Endothelial cell (in vitro differentiated cells): Measurements from ENCODE around the gene ELAVL2. TPM values are rescaled to one million over a fixed set of nuclear protein-coding genes. Genes with fewer than 3 reads are reported as not detected.

Experiments
- DNase-seq: peaks from one replicate; pipeline ENCODE4 v3.0.0; 2021; ENCODE audit warnings: low spot score
- H3K27ac Mint-ChIP-seq: one replicate; pipeline ENCODE4 v1.8.0; 2021; ENCODE audit warnings: mixed read lengths, inconsistent platforms; ENCODE audit not compliant: unreplicated experiment
- H3K27me3 Mint-ChIP-seq: one replicate; pipeline ENCODE4 v1.8.0; 2021; ENCODE audit warnings: mild to moderate bottlenecking, moderate library complexity, mixed read lengths, inconsistent platforms; ENCODE audit not compliant: unreplicated experiment
- H3K36me3 Mint-ChIP-seq: one replicate; pipeline ENCODE4 v1.8.0; 2021; ENCODE audit warnings: mild to moderate bottlenecking, low read depth, mixed read lengths, inconsistent platforms; ENCODE audit not compliant: unreplicated experiment
- H3K4me1 Mint-ChIP-seq: one replicate; pipeline ENCODE4 v1.8.0; 2021; ENCODE audit warnings: mild to moderate bottlenecking, mixed read lengths, inconsistent platforms; ENCODE audit not compliant: unreplicated experiment
- H3K4me3 Mint-ChIP-seq: one replicate; pipeline ENCODE4 v1.8.0; 2021; ENCODE audit warnings: mild to moderate bottlenecking, mixed read lengths, inconsistent platforms; ENCODE audit not compliant: unreplicated experiment
- H3K9me3 Mint-ChIP-seq: one replicate; pipeline ENCODE4 v1.8.0; 2021; ENCODE audit warnings: mixed read lengths, inconsistent platforms; ENCODE audit not compliant: unreplicated experiment
- total RNA-seq: library from RNA; stranded (reverse); fragmentation: NEBNext Ultra II Directional; extraction: Animal tissue kit (Norgen Biotek cat#: 25700); gene quantifications from one replicate; pipeline ENCODE4 v1.2.1, GENCODE V29; 2021; ENCODE audit not compliant: unreplicated experiment
- TF ChIP-seq, protein P1 (sequence below): fragments of 200-600 bp; sonication (generic); IDR thresholded peaks from one replicate; pipeline ENCODE4 v1.5.0; 2021; ENCODE audit warnings: antibody characterized with exemption; ENCODE audit not compliant: unreplicated experiment

The ELAVL2 gene
- total RNA-seq, 1 donor from 2014 or later, result 10.3 TPM

- no peaks in the 10 kb centered on the region for H3K9me3 Mint-ChIP-seq
- peak overlapping the region; percentile 90 for H3K27ac Mint-ChIP-seq
- H3K4me3 Mint-ChIP-seq, result peak overlapping the region; percentile 95
- DNase-seq, result peak; percentile 54
- H3K27me3 Mint-ChIP-seq, result peaks cover 7% of the 10 kb centered on the region
- no peaks in the 10 kb centered on the region for H3K36me3 Mint-ChIP-seq
- TF ChIP-seq, protein P1, sequence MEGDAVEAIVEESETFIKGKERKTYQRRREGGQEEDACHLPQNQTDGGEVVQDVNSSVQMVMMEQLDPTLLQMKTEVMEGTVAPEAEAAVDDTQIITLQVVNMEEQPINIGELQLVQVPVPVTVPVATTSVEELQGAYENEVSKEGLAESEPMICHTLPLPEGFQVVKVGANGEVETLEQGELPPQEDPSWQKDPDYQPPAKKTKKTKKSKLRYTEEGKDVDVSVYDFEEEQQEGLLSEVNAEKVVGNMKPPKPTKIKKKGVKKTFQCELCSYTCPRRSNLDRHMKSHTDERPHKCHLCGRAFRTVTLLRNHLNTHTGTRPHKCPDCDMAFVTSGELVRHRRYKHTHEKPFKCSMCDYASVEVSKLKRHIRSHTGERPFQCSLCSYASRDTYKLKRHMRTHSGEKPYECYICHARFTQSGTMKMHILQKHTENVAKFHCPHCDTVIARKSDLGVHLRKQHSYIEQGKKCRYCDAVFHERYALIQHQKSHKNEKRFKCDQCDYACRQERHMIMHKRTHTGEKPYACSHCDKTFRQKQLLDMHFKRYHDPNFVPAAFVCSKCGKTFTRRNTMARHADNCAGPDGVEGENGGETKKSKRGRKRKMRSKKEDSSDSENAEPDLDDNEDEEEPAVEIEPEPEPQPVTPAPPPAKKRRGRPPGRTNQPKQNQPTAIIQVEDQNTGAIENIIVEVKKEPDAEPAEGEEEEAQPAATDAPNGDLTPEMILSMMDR, result no peak
- H3K4me1 Mint-ChIP-seq, result peaks cover 16% of the 10 kb centered on the region
Measured at GRCh38 chr9:23850242-23850689, 24.2 kb upstream of the ELAVL2 start.

DNA sequence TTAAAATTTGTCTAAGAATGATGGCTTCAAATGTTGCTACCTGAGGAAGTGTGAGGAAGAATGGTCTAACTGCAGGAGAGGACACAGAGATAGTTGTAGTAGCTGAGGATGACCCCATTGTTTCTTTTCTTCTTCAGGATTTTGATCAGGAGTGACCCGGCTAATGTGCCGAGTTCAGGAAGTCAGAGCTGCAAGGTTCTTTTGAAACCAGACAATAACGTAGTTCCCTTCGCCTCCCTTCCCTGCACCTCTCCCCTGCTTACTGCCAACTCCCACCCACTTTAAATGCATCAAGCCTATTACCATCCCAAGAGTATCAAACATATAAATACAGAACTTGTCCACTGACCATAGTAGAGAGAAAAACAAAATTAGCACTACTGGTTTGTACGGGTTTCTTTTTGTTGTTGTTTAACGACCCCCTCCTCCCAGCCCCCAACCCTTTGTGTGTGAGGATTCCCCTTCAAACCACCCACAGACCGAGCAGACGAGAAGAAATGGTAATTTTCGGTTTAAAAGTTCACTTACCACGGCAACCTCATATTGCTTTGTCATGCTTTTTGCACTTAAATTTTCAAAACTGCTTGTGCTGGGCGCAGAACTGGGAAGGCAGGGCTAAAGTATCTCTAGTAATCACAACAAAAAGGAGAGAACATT, 23.5 kb upstream of the ELAVL2 start:
- Mint-ChIP-seq H3K9me3 (no peaks in the 10 kb centered on the region), H3K27me3 (peaks cover 7% of the 10 kb centered on the region), H3K36me3 (no peaks in the 10 kb centered on the region), H3K4me3 (peak overlapping the region; percentile 95), H3K27ac (peak overlapping the region; percentile 90), H3K4me1 (peaks cover 16% of the 10 kb centered on the region)
- TF ChIP-seq, protein P1, result no peak
- DNase-seq, result no peak

GRCh38 chr9:23842565-23843129, 16.6 kb upstream of the ELAVL2 start:
- Mint-ChIP-seq H3K4me3 (no peak overlapping the region), H3K4me1 (no peaks in the 10 kb centered on the region), H3K36me3 (no peaks in the 10 kb centered on the region), H3K27ac (no peak overlapping the region), H3K27me3 (no peaks in the 10 kb centered on the region), H3K9me3 (no peaks in the 10 kb centered on the region)
- TF ChIP-seq, protein P1, result peak; percentile 64
- DNase-seq, result no peak

GRCh38 chr9:23841304-23841703, 15.3 kb upstream of the ELAVL2 start:
- Mint-ChIP-seq H3K36me3 (no peaks in the 10 kb centered on the region), H3K4me1 (peaks cover 11% of the 10 kb centered on the region), H3K27ac (no peak overlapping the region)

More at GRCh38 chr9:23841304-23841703, 15.3 kb upstream of the ELAVL2 start:
- H3K4me3 Mint-ChIP-seq, result no peak overlapping the region
- TF ChIP-seq, protein P1, result no peak
- no peak for DNase-seq
- no peaks in the 10 kb centered on the region for H3K27me3 Mint-ChIP-seq
- no peaks in the 10 kb centered on the region for H3K9me3 Mint-ChIP-seq
